ENCODE data around the gene MGAT4C. TPM values are rescaled to one million over a fixed set of nuclear protein-coding genes. Genes with fewer than 3 reads are reported as not detected.

The MGAT4C gene
- total RNA-seq, 1 donor from 2014 or later, result 2.6 TPM

GRCh38 chr12:85946375-85946774, 309.8 kb downstream of the MGAT4C start:
- intact Hi-C loops (cut with DNase I), result no loop called here

DNA sequence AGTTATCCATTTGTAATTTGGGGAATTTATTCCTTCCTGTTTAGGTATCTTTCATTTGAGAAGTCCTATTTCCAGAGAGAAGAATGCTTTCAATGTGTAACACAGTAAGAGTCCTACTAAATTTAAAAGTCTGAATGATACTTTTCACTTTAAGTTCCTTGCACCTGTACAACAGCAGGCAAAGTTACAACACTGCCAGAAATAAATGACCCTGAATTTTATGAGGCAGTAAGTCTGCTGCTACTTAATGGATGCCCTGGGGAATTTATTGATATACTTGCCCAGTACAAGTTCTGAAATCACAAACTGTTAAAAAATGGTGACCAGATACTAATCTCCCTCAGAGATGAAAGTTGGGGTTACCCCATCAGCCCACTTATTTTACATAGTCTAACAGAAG, 329.0 kb downstream of the MGAT4C start:
- DNase-seq (no peak), ATAC-seq (ENCODE audit: poor library complexity) (no peak)
- intact Hi-C loops (cut with DNase I), result no loop called here

More at GRCh38 chr12:85946375-85946774, 309.8 kb downstream of the MGAT4C start:
- no peak for ATAC-seq (ENCODE audit: poor library complexity)
- DNase-seq, result no peak

GRCh38 chr12:85923767-85924331, 332.3 kb downstream of the MGAT4C start:
- DNase-seq, result no peak
- ATAC-seq (ENCODE audit: poor library complexity), result no peak
- intact Hi-C loops (cut with DNase I), result loop anchor here (5.0 kb wide), 1 partner anchor 457 kb away; no protein-coding TSS in a partner anchor

- intact Hi-C loops (cut with DNase I), result loop anchor here (5.0 kb wide), 1 partner anchor 453 kb away; no protein-coding TSS in a partner anchor
- DNase-seq (no peak), ATAC-seq (ENCODE audit: poor library complexity) (no peak)
Observed at GRCh38 chr12:85920324-85920947, 335.8 kb downstream of the MGAT4C start.
